PC-9 (cell line): ENCODE results near the gene LNX1. TPM values are rescaled to one million over a fixed set of nuclear protein-coding genes. Genes with fewer than 3 reads are reported as not detected.

Experiments used
- BruUV-seq: library from RNA; stranded (reverse); fragments of 400-500 nt; replicated peaks from 2 replicates; lab custom pipeline; 2021; lab: Mats Ljungman, UMichigan
- CTCF ChIA-PET: fragments of 300-600 bp; sonication (Branson Sonifier 250); formaldehyde crosslinking; loops from one replicate; lab custom pipeline; 2022; ENCODE audit warnings: antibody characterized with exemption; lab: Charles Lee
- POLR2A ChIA-PET: fragments of 300-600 bp; sonication (Branson Sonifier 250); formaldehyde crosslinking; loops from one replicate; lab custom pipeline; 2022; ENCODE audit warnings: antibody characterized with exemption; ENCODE audit not compliant: unreplicated experiment; lab: Charles Lee
- DNase-seq, 2 experiments: peaks; one replicate each; pipeline versions ENCODE4 v3.0.0 to v3.0.0-alpha.2; 2015 to 2022; ENCODE audit warnings: mixed read lengths in 1 of 2
- H2AFZ ChIP-seq: fragments of 200-600 bp; sonication (generic); 2 replicates; pipeline ENCODE4 v1.8.1; 2017; ENCODE audit warnings: antibody characterized with exemption
- H3F3A ChIP-seq: fragments of 200-600 bp; sonication (generic); 2 replicates; pipeline ENCODE4 v1.8.1; 2017; ENCODE audit warnings: antibody characterized with exemption, mild to moderate bottlenecking, low read depth; ENCODE audit not compliant: insufficient read depth
- H3K27ac ChIP-seq: fragments of 200-600 bp; sonication (generic); 2 replicates; pipeline ENCODE4 v1.6.1; 2016; ENCODE audit warnings: mixed run types
- H3K27me3 ChIP-seq: fragments of 200-600 bp; sonication (generic); 2 replicates; pipeline ENCODE4 v1.6.1; 2016; ENCODE audit warnings: low read depth, mixed run types; ENCODE audit not compliant: insufficient read depth
- H3K36me3 ChIP-seq: fragments of 200-600 bp; sonication (generic); 2 replicates; pipeline ENCODE4 v1.6.1; 2016; ENCODE audit warnings: low read depth, mixed run types
- H3K4me1 ChIP-seq: fragments of 200-600 bp; sonication (generic); replicated peaks from 2 replicates; pipeline ENCODE4 v1.6.1; 2016; ENCODE audit warnings: mixed run types; ENCODE audit not compliant: insufficient read depth
- H3K4me2 ChIP-seq: fragments of 200-600 bp; sonication (generic); 2 replicates; pipeline ENCODE4 v1.6.1; 2017; ENCODE audit warnings: mixed run types
- H3K4me3 ChIP-seq: fragments of 200-600 bp; sonication (generic); 2 replicates; pipeline ENCODE4 v1.6.1; 2016; ENCODE audit warnings: mixed run types
- H3K79me2 ChIP-seq: fragments of 200-600 bp; sonication (generic); 2 replicates; pipeline ENCODE4 v1.6.1; 2017; ENCODE audit warnings: low read depth, mixed run types
- H3K9me2 ChIP-seq: fragments of 200-600 bp; sonication (generic); 2 replicates; pipeline ENCODE4 v1.8.1; 2017; ENCODE audit warnings: mild to moderate bottlenecking; ENCODE audit not compliant: insufficient read depth
- H3K9me3 ChIP-seq: fragments of 200-600 bp; sonication (generic); 2 replicates; pipeline ENCODE4 v1.8.1; 2016; ENCODE audit warnings: low read depth; ENCODE audit not compliant: insufficient read depth
- H4K20me1 ChIP-seq: fragments of 200-600 bp; sonication (generic); 2 replicates; pipeline ENCODE4 v1.8.1; 2017; ENCODE audit not compliant: insufficient read depth
- EZH2 ChIP-seq: fragments of 200-600 bp; sonication (generic); IDR thresholded peaks from 2 replicates; pipeline ENCODE4 v1.8.0; 2017; ENCODE audit warnings: antibody characterized with exemption, low read depth
- intact Hi-C: fragments of 100-400 bp; cut with micrococcal nuclease; formaldehyde crosslinking; loops from one replicate; pipeline ENCODE4 v1.10.0; 2022; ENCODE audit not compliant: unreplicated experiment
- total RNA-seq: library from RNA; stranded (reverse); gene quantifications from 2 replicates; pipeline ENCODE4 v1.2.3, GENCODE V29; 2021
- TF ChIP-seq, protein P1 (sequence below): fragments of 200-600 bp; sonication (generic); conservative IDR thresholded peaks from 2 replicates; pipeline ENCODE4 v1.6.1; 2017; ENCODE audit warnings: mixed run types, antibody characterized with exemption, mild to moderate bottlenecking, moderate library complexity

LNX1 gene
- total RNA-seq, 1 experiment from 2014 or later = 3.4 TPM

- intact Hi-C loops = no loop called here
- H3K4me3 ChIP-seq = no peak overlapping the region
- H3K79me2 ChIP-seq = no peaks in the 10 kb centered on the region
- no peaks in the 10 kb centered on the region for H3F3A ChIP-seq
- no peaks in the 10 kb centered on the region for H4K20me1 ChIP-seq
- H3K27ac ChIP-seq = no peak overlapping the region
- H3K36me3 ChIP-seq = no peaks in the 10 kb centered on the region
- H3K4me2 ChIP-seq = no peak overlapping the region
- no TSS peak for BruUV-seq
- TF ChIP-seq, protein P1, sequence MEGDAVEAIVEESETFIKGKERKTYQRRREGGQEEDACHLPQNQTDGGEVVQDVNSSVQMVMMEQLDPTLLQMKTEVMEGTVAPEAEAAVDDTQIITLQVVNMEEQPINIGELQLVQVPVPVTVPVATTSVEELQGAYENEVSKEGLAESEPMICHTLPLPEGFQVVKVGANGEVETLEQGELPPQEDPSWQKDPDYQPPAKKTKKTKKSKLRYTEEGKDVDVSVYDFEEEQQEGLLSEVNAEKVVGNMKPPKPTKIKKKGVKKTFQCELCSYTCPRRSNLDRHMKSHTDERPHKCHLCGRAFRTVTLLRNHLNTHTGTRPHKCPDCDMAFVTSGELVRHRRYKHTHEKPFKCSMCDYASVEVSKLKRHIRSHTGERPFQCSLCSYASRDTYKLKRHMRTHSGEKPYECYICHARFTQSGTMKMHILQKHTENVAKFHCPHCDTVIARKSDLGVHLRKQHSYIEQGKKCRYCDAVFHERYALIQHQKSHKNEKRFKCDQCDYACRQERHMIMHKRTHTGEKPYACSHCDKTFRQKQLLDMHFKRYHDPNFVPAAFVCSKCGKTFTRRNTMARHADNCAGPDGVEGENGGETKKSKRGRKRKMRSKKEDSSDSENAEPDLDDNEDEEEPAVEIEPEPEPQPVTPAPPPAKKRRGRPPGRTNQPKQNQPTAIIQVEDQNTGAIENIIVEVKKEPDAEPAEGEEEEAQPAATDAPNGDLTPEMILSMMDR = no peak
- TF ChIP-seq EZH2 = no peak
- H2AFZ ChIP-seq = no peak overlapping the region
- no peaks in the 10 kb centered on the region for H3K9me3 ChIP-seq
- H3K4me1 ChIP-seq = no peaks in the 10 kb centered on the region
- CTCF ChIA-PET = no interaction called here
- H3K9me2 ChIP-seq = no peaks in the 10 kb centered on the region
- no peak for DNase-seq
- H3K27me3 ChIP-seq = no peaks in the 10 kb centered on the region
- POLR2A ChIA-PET = no interaction called here
Observed at GRCh38 chr4:53548662-53549061, 42.6 kb downstream of the LNX1 start.

- Histone ChIP-seq H4K20me1 (no peaks in the 10 kb centered on the region), H3K4me3 (no peak overlapping the region), H3K27ac (no peak overlapping the region), H2AFZ (no peak overlapping the region), H3K79me2 (no peaks in the 10 kb centered on the region), H3K9me2 (no peaks in the 10 kb centered on the region), H3K27me3 (no peaks in the 10 kb centered on the region), H3K36me3 (no peaks in the 10 kb centered on the region), H3K9me3 (no peaks in the 10 kb centered on the region), H3K4me2 (no peak overlapping the region), H3K4me1 (no peaks in the 10 kb centered on the region), H3F3A (no peaks in the 10 kb centered on the region)
- no peak for DNase-seq
- TF ChIP-seq, protein P1 = no peak
- no peak for TF ChIP-seq EZH2
- POLR2A ChIA-PET = no interaction called here
- CTCF ChIA-PET = no interaction called here
- BruUV-seq = no TSS peak
- intact Hi-C loops = no loop called here
Observed at GRCh38 chr4:53547983-53548382, 43.3 kb downstream of the LNX1 start.

DNA sequence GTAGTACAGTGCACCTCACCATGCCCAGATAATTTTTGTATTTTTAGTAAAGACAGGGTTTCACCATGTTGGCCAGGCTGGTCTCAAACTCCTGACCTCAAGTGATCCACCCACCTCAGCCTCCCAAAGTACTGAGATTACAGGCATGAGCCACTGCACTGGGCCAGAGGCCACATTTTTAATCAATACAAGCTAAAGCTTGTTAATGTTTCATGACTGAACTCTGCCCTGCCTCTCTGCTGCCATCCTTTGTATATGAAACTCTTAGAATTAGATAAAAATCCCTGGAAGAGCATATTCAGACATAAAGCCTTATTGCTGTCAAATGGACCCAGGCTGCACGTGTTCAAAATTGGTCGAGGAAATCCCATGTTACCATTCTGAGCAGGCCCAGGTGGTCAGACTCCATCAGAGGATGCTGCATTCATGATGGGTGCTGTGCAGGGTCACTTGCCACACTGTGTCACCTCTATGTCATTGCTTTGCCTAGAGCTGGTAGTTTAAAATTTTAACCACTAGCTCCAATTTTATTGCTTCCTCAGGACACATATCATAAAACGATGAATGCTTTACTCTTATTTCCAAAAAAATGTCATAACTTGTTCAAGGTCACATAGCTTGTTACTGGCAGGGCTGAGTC, 45.2 kb downstream of the LNX1 start:
- Histone ChIP-seq H3K27me3 (no peaks in the 10 kb centered on the region), H3K36me3 (no peaks in the 10 kb centered on the region), H3K4me1 (no peaks in the 10 kb centered on the region), H3K4me2 (no peak overlapping the region), H3K27ac (no peak overlapping the region), H3K4me3 (no peak overlapping the region), H3F3A (peaks cover 2% of the 10 kb centered on the region; the same call in 1 of the 2 replicates), H2AFZ (no peak overlapping the region), H3K79me2 (no peaks in the 10 kb centered on the region), H3K9me2 (no peaks in the 10 kb centered on the region), H4K20me1 (no peaks in the 10 kb centered on the region), H3K9me3 (no peaks in the 10 kb centered on the region)
- ChIA-PET CTCF (no interaction called here), POLR2A (interaction anchor here (0.7 kb wide), 1 partner anchor 9 kb away, joined by 4 read pairs; no protein-coding TSS in a partner anchor)
- no TSS peak for BruUV-seq
- intact Hi-C loops = no loop called here
- no peak for DNase-seq
- no peak for TF ChIP-seq EZH2
- TF ChIP-seq, protein P1 = no peak
